CD4-positive, alpha-beta T cell treated with Interleukin-15 for 4 hours (primary cell): ENCODE results near the gene TTC8.
A peak's percentile ranks its signal among the peaks of the same experiment; 100 is the strongest.

ENCODE experiments used
- DNase-seq: peaks from one replicate; pipeline ENCODE4 v3.0.0-alpha.2; 2020; ENCODE audit warnings: low spot score

The TTC8 gene

GRCh38 chr14:88868558-88869159, 44.2 kb downstream of the TTC8 start:
- DNase-seq = peak; percentile 12

- DNase-seq = no peak
Observed at GRCh38 chr14:88870777-88871176, 46.3 kb downstream of the TTC8 start.

DNA sequence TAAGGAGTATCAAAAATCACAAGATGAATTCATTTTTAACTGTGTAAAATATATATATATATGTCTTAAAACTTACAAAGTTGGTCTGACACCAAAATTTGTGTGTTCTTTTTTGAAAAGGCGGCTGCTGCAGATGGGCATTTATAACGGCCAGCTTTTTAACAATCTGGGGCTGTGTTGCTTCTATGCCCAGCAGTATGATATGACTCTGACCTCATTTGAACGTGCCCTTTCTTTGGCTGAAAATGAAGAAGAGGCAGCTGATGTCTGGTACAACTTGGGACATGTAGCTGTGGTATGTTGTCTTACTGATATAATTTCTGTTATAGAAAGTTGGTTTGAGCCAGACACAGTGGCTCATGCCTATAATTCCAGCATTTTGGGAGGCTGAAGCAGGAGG, 47.0 kb downstream of the TTC8 start:
- no peak for DNase-seq

DNA sequence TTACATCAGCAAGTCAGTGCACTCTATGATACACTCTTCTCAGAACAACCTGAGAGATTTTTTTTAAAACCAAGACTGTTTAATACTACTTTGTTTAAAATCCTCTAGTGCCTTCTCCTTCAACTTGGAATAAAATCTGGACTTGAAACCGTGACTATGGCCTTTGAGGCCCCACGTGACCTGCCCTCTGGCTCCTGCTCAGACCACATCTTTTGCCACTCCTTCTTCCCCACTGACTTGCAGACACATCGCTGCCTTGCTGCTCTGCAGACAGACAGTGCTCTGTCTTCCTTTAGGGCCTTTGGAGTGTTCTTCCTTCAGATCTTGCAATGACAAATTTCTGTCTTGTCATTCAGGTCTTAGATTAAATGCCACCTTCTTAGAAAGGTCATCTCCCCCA, 48.5 kb downstream of the TTC8 start:
- no peak for DNase-seq

DNA sequence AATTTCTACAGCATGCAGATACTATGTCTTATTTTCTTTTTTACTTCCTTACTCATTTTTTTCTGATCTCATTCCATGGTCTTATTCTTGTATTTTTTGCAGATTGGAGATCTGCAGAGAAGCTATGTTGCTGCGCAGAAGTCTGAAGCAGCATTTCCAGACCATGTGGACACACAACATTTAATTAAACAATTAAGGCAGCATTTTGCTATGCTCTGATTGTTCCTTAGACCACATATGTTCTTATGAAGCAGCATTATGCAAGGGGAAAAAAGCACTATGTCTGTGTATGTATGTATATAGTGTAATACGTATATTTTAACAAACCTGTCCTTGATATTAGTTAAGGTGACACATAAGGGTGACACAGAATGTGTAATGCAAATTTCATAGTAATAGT, 52.7 kb downstream of the TTC8 start:
- DNase-seq = no peak

DNA sequence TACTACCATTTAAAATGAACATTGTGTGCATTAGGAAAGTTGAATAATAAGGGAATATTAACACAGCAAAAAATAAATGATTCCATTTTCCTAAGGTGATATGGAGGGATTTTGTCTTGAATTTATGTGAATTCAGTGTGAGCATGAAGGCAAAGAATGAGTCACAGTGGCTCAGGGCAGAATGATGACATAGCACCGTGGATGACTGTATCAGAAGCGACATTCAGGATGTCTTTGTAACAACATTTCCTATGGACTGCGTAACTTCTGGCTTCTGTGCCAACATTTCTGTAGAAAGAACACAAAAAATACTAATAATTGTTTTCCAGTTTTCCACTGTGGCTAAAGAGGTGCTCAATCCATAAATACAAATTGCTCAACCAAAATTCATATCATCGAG, 54.6 kb downstream of the TTC8 start:
- DNase-seq = no peak

GRCh38 chr14:88882236-88882635, 57.8 kb downstream of the TTC8 start:
- no peak for DNase-seq

GRCh38 chr14:88895116-88895515, 70.7 kb downstream of the TTC8 start:
- DNase-seq = no peak

- DNase-seq = no peak
Observed at GRCh38 chr14:88901189-88901588, 76.7 kb downstream of the TTC8 start.

DNA sequence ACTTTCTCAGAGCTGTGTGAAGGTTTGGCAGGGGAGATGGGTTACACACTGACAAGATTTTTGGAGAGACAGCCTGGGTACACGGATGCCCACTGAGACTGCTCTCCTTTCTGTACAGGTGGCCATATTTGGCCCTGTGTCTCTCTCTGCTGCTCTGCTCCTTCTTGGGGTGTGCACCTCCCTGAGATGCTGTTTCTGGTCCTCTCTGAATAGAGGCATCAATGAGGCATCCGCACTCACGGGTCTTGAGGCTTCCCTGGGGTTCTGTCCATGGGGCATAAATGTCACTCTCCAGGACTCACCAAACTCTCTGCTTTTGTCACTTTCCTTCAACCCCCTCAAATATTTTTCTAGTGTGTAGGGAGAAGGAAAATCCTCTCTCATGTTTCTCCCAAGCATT, 77.5 kb downstream of the TTC8 start:
- DNase-seq = no peak

DNA sequence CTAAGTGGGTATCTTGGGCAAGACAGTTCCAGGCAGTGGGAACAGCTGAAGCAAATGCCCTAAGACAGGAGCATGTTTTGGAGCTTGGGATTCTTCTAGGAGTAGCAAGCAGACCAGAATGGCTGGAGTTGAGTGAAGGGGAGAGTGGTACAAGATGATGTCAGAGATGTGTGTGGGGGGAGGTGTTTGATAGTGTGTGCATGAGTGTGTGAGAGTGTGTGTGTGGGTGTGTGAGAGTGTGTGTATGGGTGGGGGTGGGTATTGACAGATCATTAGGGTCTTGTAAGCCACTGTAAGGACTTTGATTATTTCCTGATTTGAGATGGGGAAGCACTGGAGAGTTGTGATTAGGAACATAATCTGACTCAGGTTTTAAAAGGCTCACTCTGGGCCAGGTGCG, 78.4 kb downstream of the TTC8 start:
- DNase-seq = no peak

DNA sequence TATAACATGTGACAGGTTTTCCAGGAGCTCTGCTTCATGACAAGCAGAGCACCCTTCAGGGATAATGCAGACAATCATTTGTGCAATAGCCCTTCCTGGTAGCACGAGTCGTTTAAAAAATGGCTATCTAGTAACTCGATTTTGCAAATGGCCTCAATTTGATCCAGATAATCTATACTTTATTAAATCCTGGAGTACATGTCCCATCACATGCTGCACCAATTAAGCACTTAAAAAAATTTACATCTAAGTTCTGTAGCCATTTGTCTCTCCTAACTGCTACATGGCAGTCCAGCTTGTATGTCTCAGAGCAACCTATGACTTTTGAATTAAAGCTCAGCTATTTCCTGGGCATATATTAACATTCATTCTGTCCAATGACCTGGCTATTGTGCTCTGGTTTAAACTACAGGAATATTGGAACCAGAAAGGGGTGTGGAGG, 79.8 kb downstream of the TTC8 start:
- DNase-seq = no peak

GRCh38 chr14:88904864-88905263, 80.4 kb downstream of the TTC8 start:
- DNase-seq = no peak

- no peak for DNase-seq
Observed at GRCh38 chr14:88908216-88908615, 83.8 kb downstream of the TTC8 start.

- no peak for DNase-seq
Observed at GRCh38 chr14:88910386-88910785, 85.9 kb downstream of the TTC8 start.

- no peak for DNase-seq
Observed at GRCh38 chr14:88911809-88912208, 87.4 kb downstream of the TTC8 start.

- DNase-seq = no peak
Observed at GRCh38 chr14:88914956-88915355, 90.5 kb downstream of the TTC8 start.

DNA sequence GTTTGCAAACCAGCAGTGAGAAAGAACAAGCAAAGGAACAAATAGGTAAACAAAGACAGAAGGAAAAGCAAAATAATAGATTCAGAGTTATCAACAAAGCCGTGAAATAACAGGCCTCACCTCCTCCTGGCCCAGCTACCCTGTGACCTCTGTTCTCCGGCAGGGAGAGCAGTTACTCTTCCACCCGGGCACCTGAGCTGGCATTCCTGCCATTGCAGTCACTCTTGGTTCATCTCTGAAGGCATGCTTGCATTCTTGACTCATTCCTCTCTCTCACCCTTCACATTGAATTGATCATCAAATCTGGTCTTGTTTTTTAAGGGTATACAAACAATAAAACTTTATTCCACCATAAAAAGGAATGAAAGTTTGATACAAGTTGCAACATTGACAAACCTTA, 95.1 kb downstream of the TTC8 start:
- no peak for DNase-seq
